Medulla oblongata (tissue), 1 donor: ENCODE results near the gene GTPBP6.
"Not testable (repeated sequence)": the region's sequence is repeated elsewhere in the genome, so short reads cannot be mapped to it uniquely, and the experiment has no call there.

ENCODE experiments used
- DNase-seq: peaks from one replicate; pipeline ENCODE4 v3.0.0-alpha.2; 2015; ENCODE audit errors: extremely low spot score

The GTPBP6 gene

DNA sequence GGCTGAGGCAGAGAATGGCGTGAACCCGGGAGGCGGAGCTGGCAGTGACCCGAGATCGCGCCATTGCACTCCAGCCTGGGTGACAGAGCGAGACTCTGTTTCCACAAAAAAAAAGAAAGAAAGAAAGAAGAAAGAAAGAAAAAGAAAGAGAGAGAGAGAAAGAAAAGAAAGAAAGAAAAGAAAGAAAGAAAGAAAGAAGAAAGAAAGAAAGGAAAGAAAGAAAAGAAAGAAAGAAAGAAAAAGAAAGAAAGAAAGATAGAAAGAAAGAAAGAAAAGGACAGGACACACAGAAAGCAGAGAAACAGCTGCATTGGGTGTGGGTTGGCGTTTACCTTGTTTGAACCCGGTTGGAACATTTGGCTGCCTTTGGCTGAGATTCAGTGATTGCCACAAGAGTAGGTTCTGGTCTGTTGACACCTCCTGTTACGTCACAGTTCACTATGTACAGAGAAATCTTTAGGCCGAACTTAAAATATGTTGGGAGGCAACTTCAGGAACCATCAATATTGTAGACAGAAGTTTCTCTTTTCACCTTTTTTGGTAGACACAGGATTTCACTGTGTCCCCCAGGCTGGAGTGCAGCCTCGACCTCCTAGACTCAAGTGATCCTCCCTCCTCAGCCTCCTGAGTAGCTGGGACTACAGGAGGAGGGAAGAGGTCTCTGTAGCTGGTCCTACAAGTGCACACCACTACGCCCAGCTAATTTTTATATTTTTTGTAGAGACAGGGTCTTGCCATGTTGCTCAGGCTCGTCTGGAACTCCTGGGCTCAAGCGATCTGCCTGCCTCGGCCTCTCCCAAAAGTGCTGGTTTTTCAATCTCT is 53.8 kb downstream of the GTPBP6 start:
- DNase-seq, result no peak

DNA sequence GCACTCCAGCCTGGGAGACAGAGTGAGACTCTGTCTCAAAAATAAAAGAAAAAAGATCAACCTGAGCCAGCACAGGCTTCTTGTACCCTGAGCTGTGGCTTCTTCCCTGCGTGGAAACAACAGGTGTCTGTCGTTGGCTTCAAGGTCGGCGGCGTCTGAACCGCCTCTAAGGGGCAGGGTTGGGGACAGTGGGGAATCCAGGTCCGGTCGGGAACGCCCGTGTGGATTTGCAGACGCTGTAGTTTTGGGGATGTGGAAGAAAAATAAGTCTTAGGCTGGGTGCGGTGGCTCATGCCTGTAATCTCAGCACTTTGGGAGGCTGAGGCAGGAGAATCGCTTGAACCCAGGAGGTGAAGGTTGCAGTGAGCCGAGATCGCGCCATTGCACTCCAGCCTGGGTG is 54.6 kb downstream of the GTPBP6 start:
- not testable (repeated sequence) for DNase-seq

DNA sequence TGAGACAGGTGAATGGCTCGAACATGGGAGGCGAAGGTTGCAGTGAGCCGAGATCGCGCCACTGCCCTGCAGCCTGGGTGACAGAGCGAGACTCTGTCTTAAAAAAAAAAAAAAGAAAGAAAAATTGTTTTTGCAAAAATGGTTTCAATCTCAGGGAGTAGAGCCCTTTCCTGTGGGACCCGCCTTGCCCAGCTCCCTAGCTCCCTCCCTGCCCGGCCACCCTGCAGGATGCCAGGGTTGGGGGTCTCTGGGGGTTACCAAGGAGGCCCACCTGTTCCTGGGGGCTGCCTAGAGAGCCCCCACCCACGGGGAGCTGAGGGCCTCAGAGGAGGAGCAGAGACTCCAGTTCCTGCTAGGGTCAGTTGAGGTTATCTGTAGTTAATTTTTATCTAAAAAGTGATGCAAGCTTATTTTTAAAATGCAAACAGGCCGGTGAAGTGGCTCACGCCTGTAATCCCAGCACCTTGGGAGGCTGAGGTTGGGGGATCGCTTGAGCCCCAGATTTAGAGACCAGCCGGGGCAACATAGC is 56.2 kb downstream of the GTPBP6 start:
- DNase-seq, result no peak

DNA sequence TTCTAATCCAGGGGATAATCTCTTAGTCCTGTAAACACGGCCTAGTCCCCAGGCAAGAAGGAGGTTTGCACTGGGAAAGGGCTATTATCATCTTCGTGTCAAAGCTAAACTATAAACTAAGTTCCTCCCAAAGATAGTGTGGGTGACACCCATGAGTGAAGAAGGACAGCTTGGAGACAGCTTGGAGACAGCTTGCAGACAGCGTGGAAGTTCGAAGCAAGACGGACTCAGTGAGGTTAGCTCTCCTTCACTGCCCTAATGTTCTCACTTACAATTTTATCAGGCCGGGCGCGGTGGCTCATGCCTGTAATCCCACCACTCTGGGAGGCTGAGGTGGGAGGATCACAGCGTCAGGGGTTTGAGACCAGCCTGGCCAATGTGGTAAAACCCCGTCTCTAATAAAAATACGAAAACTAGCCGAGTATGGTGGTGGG is 56.7 kb downstream of the GTPBP6 start:
- DNase-seq, result no peak

DNA sequence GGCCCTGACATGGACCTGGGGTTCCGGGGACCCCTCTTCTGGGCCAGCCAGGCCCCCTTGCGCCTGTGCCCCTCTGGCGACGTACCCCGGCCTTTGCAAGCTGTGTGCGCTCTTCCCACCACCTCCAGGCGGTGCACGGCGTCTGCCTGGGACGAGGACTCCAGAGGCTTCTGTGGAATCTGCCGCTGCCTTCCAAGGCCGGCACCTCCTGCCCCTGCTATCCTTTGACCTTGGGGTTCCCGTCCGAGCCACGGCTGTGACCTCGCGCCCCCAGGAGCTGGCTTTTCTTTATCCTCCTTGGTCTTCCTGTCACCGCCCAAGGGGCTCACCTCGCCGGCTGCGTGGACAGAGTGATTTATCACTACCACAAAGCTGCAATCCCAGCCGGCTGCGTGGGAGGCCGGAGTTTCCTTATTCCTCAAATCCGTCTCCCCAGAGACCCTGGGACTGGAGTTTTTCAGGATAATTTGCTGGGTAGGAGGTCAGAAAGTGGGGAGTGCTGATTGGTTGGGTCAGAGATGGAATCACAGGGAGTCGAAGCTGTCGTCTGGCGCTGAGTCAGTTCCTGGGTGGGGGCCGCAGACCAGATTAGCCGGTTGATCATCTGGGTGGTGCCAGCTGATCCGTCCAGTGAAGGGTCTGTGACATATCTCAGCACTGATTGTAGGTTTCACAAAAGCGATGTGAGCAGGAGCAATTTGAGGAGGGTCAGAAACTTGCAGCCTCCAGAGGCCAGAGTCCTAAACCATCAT is 57.3 kb downstream of the GTPBP6 start:
- no peak for DNase-seq

DNA sequence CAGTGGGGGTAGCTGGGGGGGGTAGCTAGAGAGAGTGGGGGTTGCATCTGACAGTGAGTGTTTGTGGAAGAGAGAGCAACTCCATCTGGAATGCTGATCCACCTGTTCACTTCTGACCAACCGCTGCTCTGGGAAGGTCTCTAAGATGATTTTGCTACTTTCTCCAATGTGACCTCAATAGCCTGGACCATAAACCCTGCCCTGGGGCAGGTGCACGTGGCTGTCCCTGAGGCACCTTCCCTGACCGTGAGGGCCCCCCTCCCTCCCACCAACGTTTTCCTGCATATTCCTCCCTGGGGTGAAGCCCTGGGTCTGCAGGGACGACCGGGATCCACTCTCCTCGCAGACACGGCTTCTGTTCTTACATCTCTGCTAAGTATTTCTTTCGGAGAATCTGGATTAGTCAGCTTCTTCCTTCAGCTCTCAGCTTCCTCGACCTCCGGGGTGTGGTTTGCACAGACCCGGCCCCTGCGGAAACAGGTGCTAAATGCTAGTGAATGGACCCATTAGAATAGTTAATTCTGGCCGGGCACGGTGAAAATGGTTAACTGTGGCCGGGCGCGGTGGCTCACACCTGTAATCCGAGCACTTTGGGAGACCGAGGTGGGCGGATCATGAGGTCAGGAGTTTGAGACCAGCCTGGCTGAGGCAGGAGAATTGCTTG is 58.8 kb downstream of the GTPBP6 start:
- DNase-seq, result no peak

DNA sequence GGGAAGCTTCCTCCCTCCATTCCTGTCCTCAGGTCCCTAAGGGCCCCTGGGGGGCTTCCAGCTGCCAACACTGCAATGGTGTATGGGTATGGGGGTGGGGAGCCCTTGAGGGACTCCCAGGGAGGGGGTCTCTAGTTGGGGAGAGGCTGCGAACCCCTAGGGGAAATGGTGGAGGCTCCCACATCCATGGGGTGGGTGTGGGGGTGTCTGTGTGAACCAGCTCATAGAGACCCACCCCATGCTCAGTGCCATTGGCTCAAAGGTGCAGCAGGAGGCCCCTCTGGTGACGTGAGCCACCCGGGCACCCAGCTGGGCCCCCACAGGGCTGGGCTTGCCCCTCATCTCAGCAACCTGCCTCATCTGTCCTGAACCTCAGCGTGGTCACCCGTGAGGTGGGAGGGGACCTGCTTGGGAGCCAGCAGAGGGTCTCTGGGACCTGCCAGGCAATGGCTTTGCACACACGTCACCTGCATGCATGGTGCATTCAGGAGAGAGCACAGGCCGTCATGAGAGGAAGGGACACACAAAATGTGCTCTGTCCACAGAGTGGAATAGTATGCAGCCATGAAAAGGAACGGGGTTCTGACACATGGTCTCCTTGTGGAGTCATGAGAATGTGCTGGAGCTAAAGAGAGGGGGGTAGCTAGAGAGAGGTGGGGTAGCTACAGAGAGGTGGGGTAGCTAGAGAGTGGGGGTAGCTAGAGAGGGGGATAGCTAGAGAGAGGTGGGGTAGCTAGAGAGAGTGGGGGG is 60.1 kb downstream of the GTPBP6 start:
- DNase-seq, result no peak

DNA sequence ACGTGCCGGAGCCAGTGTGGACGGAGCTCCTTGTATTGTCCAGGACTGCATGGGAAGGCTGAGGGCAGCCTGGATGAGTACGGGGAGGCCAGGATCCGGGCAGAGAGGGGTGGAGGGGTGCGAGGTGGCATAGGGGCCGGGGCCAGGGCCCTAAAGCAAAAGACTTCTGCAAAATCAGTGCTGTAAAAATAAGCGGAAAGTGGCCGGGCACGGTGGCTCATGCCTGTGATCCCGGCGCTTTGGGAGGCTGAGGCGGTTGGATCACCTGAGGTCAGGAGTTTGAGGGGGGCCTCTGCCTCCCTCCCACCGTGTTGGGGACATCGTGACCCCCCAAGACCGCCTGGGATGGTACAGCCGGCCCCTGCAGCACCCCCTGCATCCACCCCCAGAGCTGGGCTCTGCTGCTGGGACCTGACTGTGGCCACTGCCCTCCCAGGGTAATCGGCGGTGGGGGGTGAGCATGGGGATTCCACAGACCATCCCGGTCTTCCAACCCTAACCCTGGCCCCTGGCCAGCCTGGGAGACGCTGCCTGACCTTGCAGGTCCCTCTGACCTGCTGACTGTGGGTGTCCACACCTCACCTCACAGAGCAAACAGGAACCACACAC is 60.8 kb downstream of the GTPBP6 start:
- no peak for DNase-seq

DNA sequence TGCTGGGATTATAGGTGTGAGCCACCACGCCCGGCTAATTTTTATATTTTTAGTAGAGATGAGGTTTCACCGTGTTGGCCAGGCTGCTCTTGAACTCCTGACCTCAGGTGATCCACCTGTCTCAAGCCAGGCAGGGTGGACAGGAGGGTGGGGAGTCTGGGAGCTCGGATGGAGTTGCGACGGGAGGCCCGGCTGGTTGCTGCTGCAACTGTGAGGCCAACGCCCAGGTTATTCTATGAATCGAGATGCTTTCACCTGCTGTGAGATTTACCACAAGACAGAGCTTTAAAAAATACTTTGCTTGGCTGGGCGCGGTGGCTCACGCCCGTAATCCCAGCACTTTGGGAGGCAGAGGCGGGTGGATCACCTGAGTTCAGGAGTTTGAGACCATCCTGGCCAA is 61.5 kb downstream of the GTPBP6 start:
- not testable (repeated sequence) for DNase-seq

DNA sequence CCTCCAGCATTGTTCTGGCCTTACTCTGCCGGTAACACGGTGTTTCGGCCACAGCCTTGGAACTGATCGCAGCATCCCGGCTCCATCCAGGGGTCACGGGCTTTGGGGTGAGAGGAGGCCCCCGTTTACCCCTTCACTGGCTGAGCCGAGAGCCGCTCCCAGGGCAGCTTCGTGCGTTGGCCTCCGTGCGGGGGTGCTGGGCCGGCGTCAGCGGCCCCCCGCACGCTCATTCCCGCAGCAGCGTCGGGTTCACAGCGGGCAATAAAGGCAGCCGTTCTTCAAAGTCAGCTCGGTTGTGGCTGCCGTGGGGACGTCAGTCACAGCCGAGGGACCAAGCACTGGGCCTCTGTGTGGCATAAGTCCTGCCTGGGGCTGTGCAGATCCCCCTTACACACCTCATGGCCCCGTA is 62.7 kb downstream of the GTPBP6 start:
- DNase-seq, result no peak
